Measurements from ENCODE around the gene STK24. TPM values are rescaled to one million over a fixed set of nuclear protein-coding genes. Genes with fewer than 3 reads are reported as not detected.

STK24 gene
- total and polyA plus RNA-seq, 2 of the 8 experiments (the other 6 are each of a cell fraction or from before 2014, with no cell fraction given) = 62.8 to 143 TPM

GRCh38 chr13:98500963-98501421, 75.9 kb downstream of the STK24 start:
- Histone ChIP-seq H3K36me3 (ENCODE audit: control insufficient read depth in 2 of 4, insufficient read depth in 4 of 4, low read length in 3 of 4) (peaks cover 0 to 7% (median 2%) of the 10 kb centered on the region in 4 experiments; a peak in 1 of 8 replicates), H3K4ac (replicated peaks; ENCODE audit: insufficient read length, low read depth, low read length) (no peak overlapping the region), H3K14ac (ENCODE audit: insufficient read length) (no peak overlapping the region), H3K4me3 (ENCODE audit: extremely low read depth in 1 of 4, insufficient read depth in 2 of 4, low read depth in 3 of 4, low read length in 4 of 4) (no peak overlapping the region), H3K9me3 (ENCODE audit: insufficient read depth in 2 of 2, low read depth in 1 of 2, low read length in 1 of 2) (0 out of 4 replicates have a peak, but pooled peaks cover 0 to 2% of the 10 kb centered on the region in 2 experiments), H3K27ac (ENCODE audit: low read depth, low read length) (no peak overlapping the region), H2BK5ac (ENCODE audit: low read depth, low read length) (no peak overlapping the region), H2AK5ac (ENCODE audit: low read depth, low read length) (no peak overlapping the region), H3K18ac (ENCODE audit: extremely low read depth, low read length) (no peak overlapping the region), H3K9ac (replicated peaks in 1 of 4; ENCODE audit: extremely low read depth in 1 of 4, low read depth in 3 of 4, low read length in 3 of 4) (no peak overlapping the region), H4K20me1 (replicated peaks in 1 of 2; ENCODE audit: control insufficient read depth in 1 of 2, insufficient read depth in 2 of 2, low read length in 2 of 2) (peaks cover 4 to 14% of the 10 kb centered on the region in 2 experiments), H4K91ac (replicated peaks; ENCODE audit: insufficient read length, low read length) (no peak overlapping the region), H3K27me3 (replicated peaks in 1 of 4; ENCODE audit: control insufficient read depth in 3 of 4, extremely low read depth in 1 of 4, insufficient read depth in 3 of 4, low read length in 3 of 4) (no peaks in the 10 kb centered on the region), H2BK15ac (ENCODE audit: low read length) (no peak overlapping the region), H3K79me2 (ENCODE audit: control insufficient read depth in 1 of 2, insufficient read depth in 2 of 2, low read length in 2 of 2) (peaks cover 12 to 89% of the 10 kb centered on the region in 2 experiments; a peak in 3 of 4 replicates), H2BK20ac (ENCODE audit: low read length) (no peak overlapping the region), H2BK12ac (ENCODE audit: low read depth, low read length) (no peak overlapping the region), H3K4me1 (replicated peaks in 1 of 4; ENCODE audit: control insufficient read depth in 3 of 4, insufficient read depth in 4 of 4, low read length in 3 of 4) (peaks cover 1 to 10% (median 7%) of the 10 kb centered on the region in 4 experiments), H2BK120ac (replicated peaks; ENCODE audit: low read depth, low read length) (no peak overlapping the region), H2AFZ (ENCODE audit: low read length) (no peak overlapping the region), H3K79me1 (ENCODE audit: low read depth, low read length) (peaks cover 27% of the 10 kb centered on the region), H4K5ac (ENCODE audit: insufficient read length, low read depth, low read length) (no peak overlapping the region), H3K4me2 (ENCODE audit: insufficient read depth in 1 of 2, low read depth in 2 of 2, low read length in 2 of 2) (no peak overlapping the region), H3K23ac (ENCODE audit: insufficient read length) (no peak overlapping the region), H4K8ac (ENCODE audit: extremely low read depth, insufficient read depth, low read length) (no peak overlapping the region), H3K56ac (replicated peaks; ENCODE audit: insufficient read length, low read depth, low read length) (no peak overlapping the region), H3K23me2 (ENCODE audit: low read depth, low read length) (no peaks in the 10 kb centered on the region)
- TF ChIP-seq E2F6 (IDR thresholded peaks at IDR 0.05) = no peak
- no peak for TF ChIP-seq KDM5A (IDR thresholded peaks at IDR 0.05; ENCODE audit: low read length)
- TF ChIP-seq ZNF274 (IDR thresholded peaks at IDR 0.05; ENCODE audit: borderline replicate concordance, extremely low read depth, low read length) = no peak
- no peak for TF ChIP-seq NRF1 (IDR thresholded peaks at IDR 0.05; ENCODE audit: low read depth, low read length)
- no peak for TF ChIP-seq SP4 (IDR thresholded peaks at IDR 0.05; ENCODE audit: low read length)
- FAIRE-seq (no peak), DNase-seq (ENCODE audit: low read depth in 1 of 2, low spot score in 2 of 2) (no peak)
- CTCF ChIA-PET (ENCODE audit: partially characterized antibody) = interaction anchor here (0.6 to 1.4 kb wide), 3 partner anchors 12 to 70 kb away, joined by 3 to 4 read pairs (median 3); no protein-coding TSS in a partner anchor
- POLR2A ChIA-PET (ENCODE audit: partially characterized antibody) = no interaction called here
- WGBS, 2 experiments (ENCODE audit: extremely low coverage in 1 of 2, insufficient coverage in 1 of 2, insufficient read length in 1 of 2, insufficient replicate concordance in 2 of 2, low coverage in 1 of 2, low lambda C conversion rate in 2 of 2, missing lambda C conversion rate in 1 of 2) = 92% methylated on average over 10 of the region's 10 CpGs; no CpG with 5 or more reads in 1 of the 2 experiments
